Spleen (tissue), 11 donors: ENCODE data around the gene WDR33. TPM values are rescaled to one million over a fixed set of nuclear protein-coding genes. Genes with fewer than 3 reads are reported as not detected.

Experiments used
- DNase-seq: peaks from one replicate; pipeline ENCODE4 v3.0.0-alpha.2; 2020
- H3K27ac ChIP-seq, 8 donors: fragments of 200-600 bp; sonication (generic) in 7 of 8; 1 replicate in 4 of 8; 2 replicates in 4 of 8; pipeline versions ENCODE4 v1.5.0 to v1.8.0; 2016 to 2021; ENCODE audit warnings: inconsistent platforms in 4 of 8, mild to moderate bottlenecking in 4 of 8, moderate library complexity in 1 of 8
- H3K27me3 ChIP-seq, 7 donors: fragments of 200-600 bp; sonication (generic) in 6 of 7; replicated peaks in 1 of 7; 1 replicate in 4 of 7; 2 replicates in 3 of 7; pipeline versions ENCODE4 v1.5.0 to v1.8.0; 2016 to 2021; ENCODE audit warnings: inconsistent platforms in 3 of 7, mild to moderate bottlenecking in 1 of 7
- H3K36me3 ChIP-seq, 6 donors: fragments of 200-600 bp; sonication (generic) in 5 of 6; 1 replicate in 4 of 6; 2 replicates in 2 of 6; pipeline versions ENCODE4 v1.5.0 to v1.8.0; 2016 to 2021; ENCODE audit warnings: inconsistent platforms in 2 of 6
- H3K4me1 ChIP-seq, 6 donors: fragments of 200-600 bp; sonication (generic) in 5 of 6; 1 replicate in 3 of 6; 2 replicates in 3 of 6; pipeline versions ENCODE4 v1.5.0 to v1.8.0; 2016 to 2021; ENCODE audit warnings: inconsistent platforms in 3 of 6
- H3K4me3 ChIP-seq, 8 donors: fragments of 200-600 bp; sonication (generic) in 7 of 8; 1 replicate in 4 of 8; 2 replicates in 4 of 8; pipeline versions ENCODE4 v1.5.0 to v1.8.0; 2016 to 2021; ENCODE audit warnings: inconsistent platforms in 4 of 8, mild to moderate bottlenecking in 4 of 8, moderate library complexity in 2 of 8
- H3K9me3 ChIP-seq, 8 donors: fragments of 200-600 bp; sonication (generic) in 7 of 8; 1 replicate in 4 of 8; 2 replicates in 4 of 8; pipeline versions ENCODE4 v1.5.0 to v1.8.0; 2016 to 2021; ENCODE audit warnings: inconsistent platforms in 4 of 8
- CTCF ChIP-seq, 11 experiments: fragments of 200-600 bp in 7 of 11; fragments of 450-650 bp in 4 of 11; sonication (generic) in 4 of 11; IDR thresholded peaks in 8 of 11; conservative IDR thresholded peaks in 3 of 11; 1 replicate in 7 of 11; 2 replicates in 4 of 11; pipeline versions ENCODE4 v1.4.0 to v1.8.0; 2016 to 2021; ENCODE audit warnings: antibody characterized with exemption in 11 of 11, inconsistent platforms in 4 of 11, mild to moderate bottlenecking in 1 of 11
- POLR2A ChIP-seq, 3 donors: fragments of 450-650 bp; IDR thresholded peaks; one replicate each; pipeline ENCODE4 v1.5.1; 2017; ENCODE audit warnings: antibody characterized with exemption in 3 of 3, mild to moderate bottlenecking in 1 of 3
- POLR2AphosphoS5 ChIP-seq, 3 donors: sonication (generic); formaldehyde crosslinking; IDR thresholded peaks; one replicate each; pipeline ENCODE4 v1.5.1; 2017; ENCODE audit warnings: antibody characterized with exemption in 3 of 3
- WGBS, 5 donors: extraction: QIAGEN DNeasy Blood & Tissue Kit in 3 of 5; methylation state at CpG; one replicate each; pipeline versions ENCODE4 v1.1.5 to v1.1.7; 2013 to 2018; 5-methylcytosine and 5-hydroxymethylcytosine counted together
- intact Hi-C: fragments of 100-400 bp; cut with DNase I; formaldehyde crosslinking; loops from one replicate; pipeline ENCODE4 v1.15.0; 2023; ENCODE audit warnings: low total_unique reads
- polyA plus RNA-seq, 3 donors: library from polyadenylated mRNA; stranded (reverse); fragments of 200-250 nt; gene quantifications; one replicate each; pipeline ENCODE4 v1.2.1, GENCODE V29; 2013
- total RNA-seq, 7 donors: library from RNA; depleted of rRNA in 3 of 7; stranded (reverse); fragments of >200 nt in 3 of 7; fragmentation: NEBNext Ultra II Directional in 4 of 7; extraction: Animal tissue kit (Norgen Biotek cat#: 25700) in 4 of 7; gene quantifications; one replicate each; pipeline versions ENCODE4 v1.1.0 to v1.2.1, GENCODE V29; 2016 to 2021
- donor health status: healthy with polysubstance abuse.
- donor health status: DM: no; HTN: no; CAD: no; lungs with moderate emphysema.
- donor health status: DM: no; HTN: no; CAD: no.
- donor health status: Bipolar disorder and iron deficiency.
- donor health status: healthy.
- donor health status: DM: no; HTN: no; CAD: no.
- donor health status: DM: yes; HTN: yes; CAD: no.

The WDR33 gene
- total and polyA plus RNA-seq, 10 donors = 15.4 to 85.3 (median 63.1) TPM

- TF ChIP-seq POLR2A (IDR thresholded peaks at IDR 0.05) = no peak
- no peak for TF ChIP-seq CTCF (IDR thresholded peaks at IDR 0.05 in 8 of 11, conservative IDR thresholded peaks at IDR 0.05 in 3 of 11)
- TF ChIP-seq POLR2AphosphoS5 (IDR thresholded peaks at IDR 0.05) = no peak
- DNase-seq = no peak
- intact Hi-C loops = no loop called here
- peaks cover 0 to 62% (median 13%) of the 10 kb centered on the region in 7 donors for H3K27me3 ChIP-seq
- H3K4me3 ChIP-seq = peak overlapping the region in 1 of 8 donors; percentile 37
- H3K9me3 ChIP-seq = no peaks in the 10 kb centered on the region
- peaks cover 14 to 58% (median 37%) of the 10 kb centered on the region in 6 donors for H3K4me1 ChIP-seq
- H3K36me3 ChIP-seq = peaks cover 0 to 8% (median 0%) of the 10 kb centered on the region in 6 donors
- 85 to 93% (median 90%) methylated on average over 8 of the region's 8 CpGs for WGBS, 5 donors
- peak overlapping the region in 7 of 8 donors; percentile 65 to 88 (median 86) for H3K27ac ChIP-seq
Observed at GRCh38 chr2:127665267-127665893, 145.6 kb downstream of the WDR33 start.

- peaks cover 14 to 64% (median 37%) of the 10 kb centered on the region in 6 donors for H3K4me1 ChIP-seq
- H3K36me3 ChIP-seq = peaks cover 0 to 9% (median 0%) of the 10 kb centered on the region in 6 donors
- 79 to 90% (median 88%) methylated on average over 5 to 6 of the region's 6 CpGs for WGBS, 5 donors
- DNase-seq = no peak
- H3K9me3 ChIP-seq = no peaks in the 10 kb centered on the region
- intact Hi-C loops = no loop called here
- H3K4me3 ChIP-seq = peak overlapping the region in 6 of 8 donors; percentile 5 to 57 (median 17)
- peaks cover 0 to 62% (median 13%) of the 10 kb centered on the region in 7 donors for H3K27me3 ChIP-seq
- H3K27ac ChIP-seq = peak overlapping the region; percentile 44 to 88 (median 83)
- TF ChIP-seq CTCF (IDR thresholded peaks at IDR 0.05 in 8 of 11, conservative IDR thresholded peaks at IDR 0.05 in 3 of 11) = no peak
- no peak for TF ChIP-seq POLR2A (IDR thresholded peaks at IDR 0.05)
- TF ChIP-seq POLR2AphosphoS5 (IDR thresholded peaks at IDR 0.05) = no peak
Observed at GRCh38 chr2:127664895-127665225, 146.1 kb downstream of the WDR33 start.

GRCh38 chr2:127664065-127664894 is 146.7 kb downstream of the WDR33 start:
- H3K4me1 ChIP-seq = peaks cover 14 to 70% (median 41%) of the 10 kb centered on the region in 6 donors
- peak overlapping the region in 7 of 8 donors; percentile 5 to 57 (median 13) for H3K4me3 ChIP-seq
- no peaks in the 10 kb centered on the region for H3K9me3 ChIP-seq
- peaks cover 0 to 9% (median 0%) of the 10 kb centered on the region in 6 donors for H3K36me3 ChIP-seq
- intact Hi-C loops = no loop called here
- H3K27ac ChIP-seq = peak overlapping the region; percentile 44 to 88 (median 83)
- DNase-seq = peak; percentile 78
- TF ChIP-seq CTCF (IDR thresholded peaks at IDR 0.05 in 8 of 11, conservative IDR thresholded peaks at IDR 0.05 in 3 of 11) = no peak
- peak; percentile 3 to 63 (median 60) for TF ChIP-seq POLR2AphosphoS5 (IDR thresholded peaks at IDR 0.05)
- peaks cover 0 to 62% (median 13%) of the 10 kb centered on the region in 7 donors for H3K27me3 ChIP-seq
- WGBS, 5 donors = 14 to 46% (median 16%) methylated on average over 12 to 69 of the region's 69 CpGs
